Spleen (tissue), 11 donors: ENCODE data around the gene TSEN54. TPM values are rescaled to one million over a fixed set of nuclear protein-coding genes. Genes with fewer than 3 reads are reported as not detected.

Experiments used
- DNase-seq: peaks from one replicate; pipeline ENCODE4 v3.0.0-alpha.2; 2020
- H3K27ac ChIP-seq, 8 donors: fragments of 200-600 bp; sonication (generic) in 7 of 8; 1 replicate in 4 of 8; 2 replicates in 4 of 8; pipeline versions ENCODE4 v1.5.0 to v1.8.0; 2016 to 2021; ENCODE audit warnings: inconsistent platforms in 4 of 8, mild to moderate bottlenecking in 4 of 8, moderate library complexity in 1 of 8
- H3K27me3 ChIP-seq, 7 donors: fragments of 200-600 bp; sonication (generic) in 6 of 7; replicated peaks in 1 of 7; 1 replicate in 4 of 7; 2 replicates in 3 of 7; pipeline versions ENCODE4 v1.5.0 to v1.8.0; 2016 to 2021; ENCODE audit warnings: inconsistent platforms in 3 of 7, mild to moderate bottlenecking in 1 of 7
- H3K36me3 ChIP-seq, 6 donors: fragments of 200-600 bp; sonication (generic) in 5 of 6; 1 replicate in 4 of 6; 2 replicates in 2 of 6; pipeline versions ENCODE4 v1.5.0 to v1.8.0; 2016 to 2021; ENCODE audit warnings: inconsistent platforms in 2 of 6
- H3K4me1 ChIP-seq, 6 donors: fragments of 200-600 bp; sonication (generic) in 5 of 6; 1 replicate in 3 of 6; 2 replicates in 3 of 6; pipeline versions ENCODE4 v1.5.0 to v1.8.0; 2016 to 2021; ENCODE audit warnings: inconsistent platforms in 3 of 6
- H3K4me3 ChIP-seq, 8 donors: fragments of 200-600 bp; sonication (generic) in 7 of 8; 1 replicate in 4 of 8; 2 replicates in 4 of 8; pipeline versions ENCODE4 v1.5.0 to v1.8.0; 2016 to 2021; ENCODE audit warnings: inconsistent platforms in 4 of 8, mild to moderate bottlenecking in 4 of 8, moderate library complexity in 2 of 8
- H3K9me3 ChIP-seq, 8 donors: fragments of 200-600 bp; sonication (generic) in 7 of 8; 1 replicate in 4 of 8; 2 replicates in 4 of 8; pipeline versions ENCODE4 v1.5.0 to v1.8.0; 2016 to 2021; ENCODE audit warnings: inconsistent platforms in 4 of 8
- CTCF ChIP-seq, 11 experiments: fragments of 200-600 bp in 7 of 11; fragments of 450-650 bp in 4 of 11; sonication (generic) in 4 of 11; IDR thresholded peaks in 8 of 11; conservative IDR thresholded peaks in 3 of 11; 1 replicate in 7 of 11; 2 replicates in 4 of 11; pipeline versions ENCODE4 v1.4.0 to v1.8.0; 2016 to 2021; ENCODE audit warnings: antibody characterized with exemption in 11 of 11, inconsistent platforms in 4 of 11, mild to moderate bottlenecking in 1 of 11
- POLR2A ChIP-seq, 3 donors: fragments of 450-650 bp; IDR thresholded peaks; one replicate each; pipeline ENCODE4 v1.5.1; 2017; ENCODE audit warnings: antibody characterized with exemption in 3 of 3, mild to moderate bottlenecking in 1 of 3
- POLR2AphosphoS5 ChIP-seq, 3 donors: sonication (generic); formaldehyde crosslinking; IDR thresholded peaks; one replicate each; pipeline ENCODE4 v1.5.1; 2017; ENCODE audit warnings: antibody characterized with exemption in 3 of 3
- WGBS, 5 donors: extraction: QIAGEN DNeasy Blood & Tissue Kit in 3 of 5; methylation state at CpG; one replicate each; pipeline versions ENCODE4 v1.1.5 to v1.1.7; 2013 to 2018; 5-methylcytosine and 5-hydroxymethylcytosine counted together
- intact Hi-C: fragments of 100-400 bp; cut with DNase I; formaldehyde crosslinking; loops from one replicate; pipeline ENCODE4 v1.15.0; 2023; ENCODE audit warnings: low total_unique reads
- polyA plus RNA-seq, 3 donors: library from polyadenylated mRNA; stranded (reverse); fragments of 200-250 nt; gene quantifications; one replicate each; pipeline ENCODE4 v1.2.1, GENCODE V29; 2013
- total RNA-seq, 7 donors: library from RNA; depleted of rRNA in 3 of 7; stranded (reverse); fragments of >200 nt in 3 of 7; fragmentation: NEBNext Ultra II Directional in 4 of 7; extraction: Animal tissue kit (Norgen Biotek cat#: 25700) in 4 of 7; gene quantifications; one replicate each; pipeline versions ENCODE4 v1.1.0 to v1.2.1, GENCODE V29; 2016 to 2021
- donor health status: healthy with polysubstance abuse.
- donor health status: DM: no; HTN: no; CAD: no; lungs with moderate emphysema.
- donor health status: DM: no; HTN: no; CAD: no.
- donor health status: Bipolar disorder and iron deficiency.
- donor health status: healthy.
- donor health status: DM: no; HTN: no; CAD: no.
- donor health status: DM: yes; HTN: yes; CAD: no.

The TSEN54 gene
- total and polyA plus RNA-seq, 10 donors = 31.0 to 87.8 (median 42.4) TPM

GRCh38 chr17:75514919-75515495 lies 1.3 kb upstream of the TSEN54 start:
- WGBS, 5 donors = 1 to 3% (median 2%) methylated on average over 24 to 50 of the region's 50 CpGs
- peak; percentile 82 for DNase-seq
- TF ChIP-seq POLR2AphosphoS5 (IDR thresholded peaks at IDR 0.05) (peak in 1 of 3 donors; percentile 65), CTCF (IDR thresholded peaks at IDR 0.05 in 8 of 11, conservative IDR thresholded peaks at IDR 0.05 in 3 of 11) (no peak)
- Histone ChIP-seq H3K36me3 (peaks cover 0 to 33% (median 6%) of the 10 kb centered on the region in 6 donors), H3K4me1 (peaks cover 8 to 92% (median 59%) of the 10 kb centered on the region in 6 donors), H3K4me3 (peak overlapping the region; percentile 70 to 99 (median 94)), H3K27me3 (peaks cover 0 to 18% (median 0%) of the 10 kb centered on the region in 7 donors), H3K9me3 (no peaks in the 10 kb centered on the region), H3K27ac (peak overlapping the region; percentile 59 to 90 (median 84))
- intact Hi-C loops = loop anchor here (5.0 to 10.0 kb wide), 2 partner anchors 72 to 90 kb away; partner anchors contain the start of gene MYO15B

GRCh38 chr17:75515496-75516254 lies 653 bp upstream of the TSEN54 start, which contains the start of gene CASKIN2:
TSS of gene CASKIN2 (minus strand) at chr17:75515537. CDS start at chr17:75513804, 1,733 bp downstream.
- peak; percentile 95 for DNase-seq
- H3K27me3 ChIP-seq = peaks cover 0 to 18% (median 0%) of the 10 kb centered on the region in 7 donors
- WGBS, 5 donors = 0 to 1% (median 1%) methylated on average over 36 to 78 of the region's 78 CpGs; no CpG with 5 or more reads in 1 of the 5 donors
- peak within 1 kb of the TSS; percentile 70 to 99 (median 94) for H3K4me3 ChIP-seq
- peaks cover 8 to 85% (median 55%) of the 10 kb centered on the region in 6 donors for H3K4me1 ChIP-seq
- intact Hi-C loops = loop anchor here (5.0 to 10.0 kb wide), 2 partner anchors 72 to 91 kb away; partner anchors contain the start of gene MYO15B
- peak within 1 kb of the TSS; percentile 60 to 90 (median 84) for H3K27ac ChIP-seq
- H3K36me3 ChIP-seq = peaks cover 0 to 37% (median 12%) of the 10 kb centered on the region in 6 donors
- H3K9me3 ChIP-seq = no peaks in the 10 kb centered on the region
- TF ChIP-seq CTCF (IDR thresholded peaks at IDR 0.05 in 8 of 11, conservative IDR thresholded peaks at IDR 0.05 in 3 of 11) = peak; percentile 88 to 98 (median 96)
- TF ChIP-seq POLR2AphosphoS5 (IDR thresholded peaks at IDR 0.05) = peak in 2 of 3 donors; percentile 62 to 72
- TF ChIP-seq POLR2A (IDR thresholded peaks at IDR 0.05) = no peak

GRCh38 chr17:75516619-75517296 lies 430 bp downstream of the TSEN54 start:
- H3K27ac ChIP-seq = peak overlapping the region; percentile 59 to 90 (median 84)
- peaks cover 8 to 74% (median 50%) of the 10 kb centered on the region in 6 donors for H3K4me1 ChIP-seq
- H3K4me3 ChIP-seq = peak overlapping the region; percentile 70 to 99 (median 94)
- peak; percentile 91 for DNase-seq
- 0 to 1% (median 0%) methylated on average over 32 to 65 of the region's 65 CpGs for WGBS, 5 donors
- H3K9me3 ChIP-seq = no peaks in the 10 kb centered on the region
- peaks cover 2 to 43% (median 21%) of the 10 kb centered on the region in 6 donors for H3K36me3 ChIP-seq
- H3K27me3 ChIP-seq = peaks cover 0 to 18% (median 0%) of the 10 kb centered on the region in 7 donors
- TF ChIP-seq POLR2A (IDR thresholded peaks at IDR 0.05) (no peak), CTCF (IDR thresholded peaks at IDR 0.05 in 8 of 11, conservative IDR thresholded peaks at IDR 0.05 in 3 of 11) (no peak), POLR2AphosphoS5 (IDR thresholded peaks at IDR 0.05) (no peak)
- intact Hi-C loops = loop anchor here (5.0 to 10.0 kb wide), 2 partner anchors 71 to 92 kb away; partner anchors contain the start of gene MYO15B
